Heart right ventricle (tissue), 16 donors: Measurements from ENCODE around the gene MUSK. TPM values are rescaled to one million over a fixed set of nuclear protein-coding genes. Genes with fewer than 3 reads are reported as not detected.

Source experiments
- ATAC-seq, 8 donors: fragments of 200-7000 bp; cut with Tn5 transposase; one replicate each; pipeline ENCODE4 v1.9.1; 2020; ENCODE audit warnings: mild to moderate bottlenecking in 8 of 8, moderate library complexity in 8 of 8, moderate number of reproducible peaks in 1 of 8
- DNase-seq, 2 donors: peaks; one replicate each; pipeline ENCODE4 v3.0.0-alpha.2; 2020
- H3K27ac ChIP-seq, 10 donors: fragments of 200-600 bp; sonication (generic) in 2 of 10; one replicate each; pipeline versions ENCODE4 v1.5.0 to v1.8.0; 2020 to 2022; ENCODE audit warnings: mild to moderate bottlenecking in 3 of 10
- H3K27me3 ChIP-seq, 7 donors: fragments of 200-600 bp; one replicate each; pipeline ENCODE4 v1.8.0; 2021 to 2022; ENCODE audit warnings: mild to moderate bottlenecking in 2 of 7
- H3K36me3 ChIP-seq, 9 donors: fragments of 200-600 bp; sonication (generic) in 1 of 9; one replicate each; pipeline versions ENCODE4 v1.5.0 to v1.8.0; 2020 to 2022; ENCODE audit warnings: mild to moderate bottlenecking in 2 of 9
- H3K4me1 ChIP-seq, 9 donors: fragments of 200-600 bp; sonication (generic) in 1 of 9; one replicate each; pipeline versions ENCODE4 v1.5.0 to v1.8.0; 2020 to 2022; ENCODE audit warnings: mild to moderate bottlenecking in 4 of 9
- H3K4me3 ChIP-seq, 10 donors: fragments of 200-600 bp; sonication (generic) in 2 of 10; one replicate each; pipeline versions ENCODE4 v1.5.0 to v1.8.0; 2020 to 2022; ENCODE audit warnings: mild to moderate bottlenecking in 7 of 10, moderate library complexity in 2 of 10
- H3K9me3 ChIP-seq, 11 donors: fragments of 200-600 bp in 10 of 11; sonication (generic) in 2 of 11; one replicate each; pipeline versions ENCODE4 v1.5.0 to v1.8.0; 2013 to 2022; ENCODE audit warnings: mild to moderate bottlenecking in 2 of 11, control low read depth in 1 of 11, moderate library complexity in 1 of 11
- WGBS, 2 donors: extraction: QIAGEN DNeasy Blood & Tissue Kit; methylation state at CpG; one replicate each; pipeline ENCODE4 v1.1.7; 2013; ENCODE audit warnings: inconsistent platforms in 1 of 2; 5-methylcytosine and 5-hydroxymethylcytosine counted together
- intact Hi-C, 10 donors: fragments of 100-400 bp; cut with DNase I; formaldehyde crosslinking; loops; one replicate each; pipeline versions ENCODE4 v1.11.1 to v1.14.2; 2022
- polyA plus RNA-seq, 2 donors: library from polyadenylated mRNA; stranded (reverse); fragments of 200-250 nt; gene quantifications; one replicate each; pipeline ENCODE4 v1.2.3, GENCODE V29; 2013
- total RNA-seq, 10 donors: library from RNA; stranded (reverse); fragmentation: NEBNext Ultra II Directional in 3 of 10; extraction: Animal tissue kit (Norgen Biotek cat#: 25700) in 3 of 10; gene quantifications; one replicate each; pipeline versions ENCODE4 v1.2.1 to v1.2.4, GENCODE V29; 2021 to 2023
- TF ChIP-seq, protein P1 (sequence below), 9 donors: fragments of 200-600 bp; sonication (generic) in 2 of 9; IDR thresholded peaks; one replicate each; pipeline versions ENCODE4 v1.5.0 to v1.8.0; 2021 to 2022; ENCODE audit warnings: antibody characterized with exemption in 9 of 9, mild to moderate bottlenecking in 5 of 9, moderate library complexity in 1 of 9
- donor health status: Arrhythmogenic right ventricular cardiomyopathy.
- donor health status: ischemic (EF 13 %, LVEDD 7.1; RV severe dilation, severe dysfunction).
- donor health status: healthy with polysubstance abuse.
- donor health status: DM: no; HTN: yes; CAD: no.
- donor health status: DM: no; HTN: no; CAD: no.
- donor health status: ischemic (EF 25% LVEDD 6.9; RV normal size, moderate dysfunction).
- donor health status: ischemic (EF 25% LVEDD 5.7; RV mildly dilated, moderate dysfunction).
- donor health status: healthy.
- donor health status: DM: yes; HTN: yes; CAD: no.
- donor health status: Ischemic cardiomyopathy.
- donor health status: ischemic (EF 35%, LVEDD 5.7; RV mildly dilated, moderate dysfunction).
- donor health status: nonischemic (EF 11% LVEDD 7.7; RV severe dilation, severe dysfunction).
- donor health status: DM: yes; HTN: yes; CAD: no.
- donor health status: PGD.
- donor health status: ischemic (EF 29% LVEDD 5.4; RV normal size, mild dysfunction).
- donor health status: nonischemic (EF 23%, LVEDD 6.1; RV moderate dilation, normal function).

MUSK gene
- total and polyA plus RNA-seq, 12 donors = 0.04 to 2.2 (median 1.2) TPM

DNA sequence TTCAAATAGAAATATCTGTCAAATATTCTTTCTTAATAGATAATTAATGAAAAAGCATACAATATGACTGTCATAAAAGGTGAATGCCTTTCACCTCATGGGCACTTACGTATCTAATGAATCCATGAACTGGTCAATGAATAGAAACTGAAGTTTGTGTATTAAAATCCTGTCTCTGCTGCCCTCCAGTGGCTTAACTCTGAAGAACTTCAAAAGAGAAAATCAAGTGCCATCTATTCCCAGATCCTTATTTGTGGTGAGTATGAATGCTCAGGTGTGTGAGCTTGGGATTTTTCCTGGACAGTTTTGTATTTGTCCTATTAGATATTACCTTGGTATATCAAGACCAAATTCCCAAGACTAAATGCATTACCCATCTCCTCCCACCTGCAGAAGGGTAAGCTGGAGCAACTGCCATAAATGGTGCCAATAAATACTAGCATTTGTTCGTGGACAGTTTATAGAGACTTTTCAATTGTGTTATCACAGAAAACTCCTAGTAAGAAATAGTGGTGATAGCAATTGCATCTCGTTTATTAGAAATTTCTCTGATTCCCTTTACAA is 45.0 kb upstream of the MUSK start:
- Histone ChIP-seq H3K9me3 (no peaks in the 10 kb centered on the region), H3K4me1 (no peaks in the 10 kb centered on the region), H3K27ac (no peak overlapping the region), H3K36me3 (no peaks in the 10 kb centered on the region), H3K27me3 (no peaks in the 10 kb centered on the region), H3K4me3 (no peak overlapping the region)
- intact Hi-C loops = loop anchor here in 8 of 10 donors (1.0 to 10.0 kb wide), 7 partner anchors 169 to 1051 kb away; no protein-coding TSS in a partner anchor
- WGBS, 2 donors = 31 to 32% methylated on average over 3 of the region's 3 CpGs
- TF ChIP-seq, protein P1, sequence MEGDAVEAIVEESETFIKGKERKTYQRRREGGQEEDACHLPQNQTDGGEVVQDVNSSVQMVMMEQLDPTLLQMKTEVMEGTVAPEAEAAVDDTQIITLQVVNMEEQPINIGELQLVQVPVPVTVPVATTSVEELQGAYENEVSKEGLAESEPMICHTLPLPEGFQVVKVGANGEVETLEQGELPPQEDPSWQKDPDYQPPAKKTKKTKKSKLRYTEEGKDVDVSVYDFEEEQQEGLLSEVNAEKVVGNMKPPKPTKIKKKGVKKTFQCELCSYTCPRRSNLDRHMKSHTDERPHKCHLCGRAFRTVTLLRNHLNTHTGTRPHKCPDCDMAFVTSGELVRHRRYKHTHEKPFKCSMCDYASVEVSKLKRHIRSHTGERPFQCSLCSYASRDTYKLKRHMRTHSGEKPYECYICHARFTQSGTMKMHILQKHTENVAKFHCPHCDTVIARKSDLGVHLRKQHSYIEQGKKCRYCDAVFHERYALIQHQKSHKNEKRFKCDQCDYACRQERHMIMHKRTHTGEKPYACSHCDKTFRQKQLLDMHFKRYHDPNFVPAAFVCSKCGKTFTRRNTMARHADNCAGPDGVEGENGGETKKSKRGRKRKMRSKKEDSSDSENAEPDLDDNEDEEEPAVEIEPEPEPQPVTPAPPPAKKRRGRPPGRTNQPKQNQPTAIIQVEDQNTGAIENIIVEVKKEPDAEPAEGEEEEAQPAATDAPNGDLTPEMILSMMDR (IDR thresholded peaks at IDR 0.05) = peak; percentile 44 to 78 (median 69)
- DNase-seq (peak in 1 of 2 donors; percentile 51), ATAC-seq (peak in 2 of 8 donors; percentile 21 to 47)

DNA sequence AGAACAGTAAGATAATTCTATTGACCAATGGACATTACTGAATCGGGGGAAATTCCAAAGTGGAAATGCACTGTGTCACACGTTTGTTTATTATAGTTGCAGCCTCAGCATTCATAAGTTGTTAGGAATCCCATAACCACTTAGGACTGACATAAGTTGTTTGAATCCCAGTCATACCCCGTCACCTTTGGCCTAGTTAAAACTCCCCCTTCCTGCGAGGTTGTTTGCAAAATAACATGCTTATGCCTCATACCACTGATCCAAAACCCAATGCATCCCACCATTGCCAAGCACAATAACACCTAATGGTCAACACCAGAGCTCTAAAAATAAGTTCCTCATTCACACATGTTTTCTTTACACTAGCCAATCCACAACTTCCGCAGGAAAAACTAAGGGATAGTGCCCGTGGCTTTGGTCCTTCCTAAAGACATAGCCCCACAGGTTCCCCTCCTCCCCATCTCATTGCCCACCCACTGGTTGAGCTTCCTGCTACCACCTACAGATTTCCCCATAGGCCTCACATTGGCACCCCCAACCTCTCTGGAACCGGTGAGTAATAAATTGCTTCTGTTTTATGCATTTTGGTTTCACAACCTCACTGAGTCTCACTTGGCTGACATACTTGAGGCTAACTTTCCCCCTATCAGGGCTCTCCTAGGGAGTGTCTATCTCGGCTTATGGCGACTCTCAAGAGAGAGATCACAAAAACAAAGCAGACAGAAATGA is 42.3 kb upstream of the MUSK start:
- no peaks in the 10 kb centered on the region for H3K27me3 ChIP-seq
- no peak overlapping the region for H3K4me3 ChIP-seq
- TF ChIP-seq, protein P1 (IDR thresholded peaks at IDR 0.05) = no peak
- H3K27ac ChIP-seq = peak overlapping the region in 1 of 10 donors; percentile 41
- 61 to 64% methylated on average over 9 of the region's 9 CpGs for WGBS, 2 donors
- DNase-seq (no peak), ATAC-seq (peak in 1 of 8 donors; percentile 55)
- peaks cover 0 to 16% (median 0%) of the 10 kb centered on the region in 11 donors for H3K9me3 ChIP-seq
- intact Hi-C loops = loop anchor here in 5 of 10 donors (5.0 to 10.0 kb wide), 4 partner anchors 171 to 444 kb away; no protein-coding TSS in a partner anchor
- H3K36me3 ChIP-seq = no peaks in the 10 kb centered on the region
- H3K4me1 ChIP-seq = no peaks in the 10 kb centered on the region

DNA sequence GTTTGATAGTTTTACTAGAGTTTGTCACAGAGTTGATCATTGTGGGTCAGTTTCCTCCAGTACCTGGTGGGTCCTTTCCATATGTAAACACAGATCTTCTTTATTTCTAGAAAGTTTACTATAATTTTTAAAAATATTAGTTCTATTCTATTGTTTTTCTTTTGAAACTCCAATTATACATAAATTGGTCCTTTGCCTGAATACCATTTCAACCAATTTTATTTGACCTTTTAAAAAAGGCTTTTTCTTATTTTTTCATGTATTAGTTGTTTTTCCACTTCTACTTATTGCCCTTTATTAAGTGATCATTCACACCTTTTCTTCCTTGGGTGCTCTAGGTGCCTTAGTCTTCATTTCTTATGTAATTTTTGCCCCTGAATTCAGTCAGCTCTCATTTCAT is 33.0 kb upstream of the MUSK start:
- intact Hi-C loops = loop anchor here in 6 of 10 donors (5.0 to 10.0 kb wide), 2 partner anchors 662 to 669 kb away; no protein-coding TSS in a partner anchor
- DNase-seq (no peak), ATAC-seq (no peak)
- TF ChIP-seq, protein P1 (IDR thresholded peaks at IDR 0.05) = no peak
- Histone ChIP-seq H3K36me3 (no peaks in the 10 kb centered on the region), H3K4me1 (no peaks in the 10 kb centered on the region), H3K27ac (no peak overlapping the region), H3K4me3 (no peak overlapping the region), H3K27me3 (no peaks in the 10 kb centered on the region), H3K9me3 (peaks cover 0 to 39% (median 18%) of the 10 kb centered on the region in 11 donors)

DNA sequence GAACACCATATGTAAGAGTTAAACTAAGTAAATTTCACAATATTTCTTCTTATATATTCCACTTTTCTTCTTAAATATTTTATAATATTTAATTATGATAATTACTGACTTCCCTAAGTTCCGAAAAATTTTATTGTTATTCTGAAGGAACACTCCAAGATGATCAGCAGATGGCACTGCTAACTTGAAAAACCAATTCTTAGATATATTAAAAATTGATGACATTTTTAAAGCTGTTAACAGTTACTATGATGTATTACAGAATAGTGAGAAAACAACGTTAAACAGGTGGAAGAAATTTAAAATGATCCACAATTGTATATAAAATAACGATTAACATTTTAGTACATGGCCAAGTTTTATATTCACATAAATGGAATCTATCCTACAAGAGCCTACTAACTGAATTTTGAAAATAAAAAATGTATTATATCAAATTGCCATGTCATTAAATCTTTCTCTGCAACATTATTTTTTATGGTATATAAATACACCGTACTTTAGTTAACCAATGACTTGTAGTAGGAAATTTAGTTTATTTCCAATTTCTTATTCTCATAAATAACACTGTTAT is 30.1 kb upstream of the MUSK start:
- Histone ChIP-seq H3K9me3 (peaks cover 0 to 34% (median 18%) of the 10 kb centered on the region in 11 donors), H3K27ac (no peak overlapping the region), H3K36me3 (no peaks in the 10 kb centered on the region), H3K4me3 (no peak overlapping the region), H3K4me1 (no peaks in the 10 kb centered on the region), H3K27me3 (no peaks in the 10 kb centered on the region)
- ATAC-seq (no peak), DNase-seq (no peak)
- TF ChIP-seq, protein P1 (IDR thresholded peaks at IDR 0.05) = peak in 7 of 9 donors; percentile 27 to 59 (median 48)
- WGBS, 2 donors = 54 to 62% methylated on average over 4 of the region's 4 CpGs
- intact Hi-C loops = loop anchor here in 8 of 10 donors (1.0 to 10.0 kb wide), 4 partner anchors 659 to 666 kb away; no protein-coding TSS in a partner anchor
